Anterior cingulate cortex (tissue), 58 donors: ENCODE results near the gene DCTD.

Source experiments
- DNase-seq, 58 donors: peaks; one replicate each; lab custom pipeline; 2025; lab: John Stamatoyannopoulos, UW

The DCTD gene

DNA sequence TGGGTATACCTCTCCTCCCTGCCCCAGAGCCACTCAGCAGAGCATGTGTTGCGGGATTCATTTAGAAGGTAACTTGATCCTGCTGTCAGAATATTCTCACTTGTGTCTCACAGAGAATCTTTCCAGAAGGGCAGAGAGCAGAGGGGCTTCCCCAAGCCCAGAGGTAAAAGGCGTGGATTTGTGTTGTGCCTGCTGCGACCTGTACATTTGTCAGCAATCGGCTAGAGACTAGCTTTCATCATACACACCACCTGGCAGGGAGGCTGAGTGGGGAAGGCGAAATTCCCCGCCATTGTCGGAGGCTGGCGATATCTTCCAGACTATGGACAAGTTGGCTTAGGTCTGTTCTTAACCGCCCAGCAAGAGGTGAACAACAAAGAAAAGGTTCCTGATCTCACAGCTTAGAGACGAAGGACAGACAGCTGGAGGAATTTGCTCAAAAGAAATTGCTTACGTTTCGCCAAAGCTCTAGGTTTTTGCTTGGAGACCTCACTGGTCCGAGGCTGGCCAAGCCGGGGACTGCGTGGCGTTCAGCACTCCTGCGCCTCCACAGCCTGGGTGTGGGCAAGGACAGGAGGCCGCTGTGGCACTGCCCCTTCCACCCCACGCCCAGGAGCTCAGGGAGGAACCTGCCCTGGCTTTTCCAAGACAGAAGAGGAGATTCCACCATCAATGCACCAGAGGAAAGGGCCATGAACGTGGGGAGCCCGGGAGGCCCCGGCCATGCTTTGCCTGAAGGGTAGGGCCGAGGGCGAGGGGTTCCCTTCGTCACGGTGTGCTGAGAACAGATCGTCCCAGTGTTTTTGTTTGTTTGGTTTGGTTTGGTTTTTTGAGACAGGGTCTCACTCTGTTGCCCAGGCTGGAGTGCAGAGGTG lies 69.4 kb downstream of the DCTD start:
- DNase-seq, result no peak

DNA sequence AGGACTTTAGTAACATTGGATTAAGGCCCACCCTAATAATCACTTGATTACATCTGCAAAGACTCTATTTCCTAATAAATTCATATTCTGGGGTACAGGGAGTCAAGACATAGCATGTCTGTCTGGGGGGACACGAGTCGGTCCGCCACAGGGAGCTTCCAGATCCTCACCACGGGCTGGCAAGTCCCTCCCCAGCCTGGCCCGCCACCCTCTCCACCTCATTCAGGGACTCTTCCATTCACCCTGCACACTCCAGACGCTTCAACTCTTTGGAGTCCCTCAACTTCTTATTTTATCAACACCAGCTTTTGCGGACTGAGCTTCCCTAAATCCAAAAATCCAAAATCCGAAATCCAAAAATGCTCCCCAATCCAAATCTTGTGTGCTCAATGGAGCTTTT lies 71.2 kb downstream of the DCTD start:
- DNase-seq, result no peak

- DNase-seq, result no peak
These were observed 71.6 kb downstream of the DCTD start for GRCh38 chr4:182845618-182846017.

DNA sequence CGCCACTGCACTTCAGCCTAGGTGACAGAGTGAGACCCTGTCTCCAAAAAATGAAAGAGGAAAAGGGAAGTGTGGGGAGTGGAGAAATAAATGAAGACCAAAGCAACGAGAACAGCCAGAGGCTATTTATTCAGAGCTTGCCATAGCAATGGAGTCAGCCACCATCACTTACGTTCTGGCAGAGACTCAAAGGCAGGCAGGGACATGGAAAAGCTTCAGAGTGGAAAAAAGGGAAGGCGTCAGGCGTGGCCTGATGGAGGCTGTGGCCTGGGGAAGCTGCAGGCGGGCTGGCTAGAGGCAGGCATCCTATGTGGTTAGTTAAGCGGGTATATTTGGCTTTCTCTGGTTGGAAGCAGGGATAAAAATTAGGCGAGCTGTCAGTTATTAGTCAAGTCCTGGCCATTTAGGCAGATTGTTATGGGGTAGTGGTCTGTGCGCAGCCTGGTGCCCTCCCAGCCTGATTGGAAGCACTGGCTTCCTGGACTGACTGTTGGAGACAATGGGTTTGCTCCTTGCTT lies 73.3 kb downstream of the DCTD start:
- DNase-seq, result no peak

GRCh38 chr4:182842759-182843390 lies 74.3 kb downstream of the DCTD start:
- no peak for DNase-seq

DNA sequence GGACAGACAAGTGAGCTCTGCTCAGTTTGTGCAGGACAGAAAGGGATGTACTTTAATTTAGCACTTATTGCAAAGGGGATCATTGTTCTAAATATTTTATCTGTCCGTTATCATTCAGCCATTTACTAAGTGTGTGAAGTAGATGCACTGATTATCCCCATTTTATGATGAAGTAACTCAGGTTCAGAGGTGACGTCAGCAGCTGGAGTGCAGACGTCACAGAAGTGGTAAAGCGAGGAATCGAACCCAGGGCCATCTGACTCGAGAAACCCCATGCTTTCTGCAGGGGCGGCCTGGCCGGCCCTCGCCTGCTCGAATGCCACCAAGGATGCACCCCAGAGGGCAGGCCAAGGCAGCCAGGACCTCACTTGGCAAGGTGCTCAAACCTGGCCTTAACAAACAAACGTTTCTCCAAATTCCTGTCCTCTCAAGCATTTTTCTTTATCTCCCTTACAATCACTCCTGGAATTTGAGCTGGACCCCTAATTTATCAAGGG lies 75.0 kb downstream of the DCTD start:
- no peak for DNase-seq

DNA sequence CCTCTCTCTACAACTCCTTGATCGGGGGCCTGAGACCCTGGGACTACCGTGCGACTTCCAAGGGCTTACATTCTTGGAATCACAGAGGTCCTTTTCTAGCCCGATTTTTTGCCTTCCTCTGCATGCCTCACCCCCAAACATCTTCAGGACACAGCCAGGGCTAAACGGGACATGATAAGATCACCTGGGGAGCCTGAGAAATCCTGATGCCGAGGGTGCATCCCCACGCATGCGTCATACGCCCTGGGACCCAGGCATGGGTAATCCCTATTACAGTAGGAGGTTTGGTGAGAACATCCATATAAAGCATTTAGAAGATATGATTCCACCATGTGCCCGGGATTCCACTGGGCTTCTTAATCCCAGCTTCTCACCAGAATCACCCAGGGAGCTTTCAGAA lies 77.1 kb downstream of the DCTD start:
- DNase-seq, result no peak
